ENCODE results near the gene GTPBP10. TPM values are rescaled to one million over a fixed set of nuclear protein-coding genes. Genes with fewer than 3 reads are reported as not detected.
"Not testable (repeated sequence)": the region's sequence is repeated elsewhere in the genome, so short reads cannot be mapped to it uniquely, and the experiment has no call there.

Gene GTPBP10
- total and polyA plus RNA-seq, 7 donors = 9.7 to 16.8 (median 11.6) TPM

DNA sequence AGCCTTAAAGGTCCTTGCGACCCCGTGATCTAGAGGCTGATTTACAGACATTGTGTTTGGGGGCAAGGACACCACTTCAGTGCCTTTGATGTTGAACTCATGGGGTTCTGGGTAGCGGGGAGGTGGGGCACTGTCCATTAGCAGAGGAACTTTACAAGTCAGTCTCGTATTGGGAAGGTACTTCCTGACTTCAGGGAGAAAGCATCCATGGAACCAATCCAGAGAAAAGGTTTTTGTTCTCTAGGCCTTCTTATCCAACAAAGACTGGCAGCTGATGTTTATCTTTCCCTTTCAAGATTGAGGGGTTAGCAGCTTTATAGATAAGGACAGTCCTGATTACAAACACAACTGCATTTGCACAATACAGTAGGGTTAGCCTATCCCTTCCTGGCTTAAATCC, 2.8 kb downstream of the GTPBP10 start:
- no peaks in the 10 kb centered on the region for H3K27me3 ChIP-seq
- no peak overlapping the region for H3K27ac ChIP-seq
- no peak for DNase-seq
- H3K4me3 ChIP-seq = no peak overlapping the region
- peaks cover 0 to 17% (median 11%) of the 10 kb centered on the region in 4 donors for H3K4me1 ChIP-seq
- TF ChIP-seq, protein P1, sequence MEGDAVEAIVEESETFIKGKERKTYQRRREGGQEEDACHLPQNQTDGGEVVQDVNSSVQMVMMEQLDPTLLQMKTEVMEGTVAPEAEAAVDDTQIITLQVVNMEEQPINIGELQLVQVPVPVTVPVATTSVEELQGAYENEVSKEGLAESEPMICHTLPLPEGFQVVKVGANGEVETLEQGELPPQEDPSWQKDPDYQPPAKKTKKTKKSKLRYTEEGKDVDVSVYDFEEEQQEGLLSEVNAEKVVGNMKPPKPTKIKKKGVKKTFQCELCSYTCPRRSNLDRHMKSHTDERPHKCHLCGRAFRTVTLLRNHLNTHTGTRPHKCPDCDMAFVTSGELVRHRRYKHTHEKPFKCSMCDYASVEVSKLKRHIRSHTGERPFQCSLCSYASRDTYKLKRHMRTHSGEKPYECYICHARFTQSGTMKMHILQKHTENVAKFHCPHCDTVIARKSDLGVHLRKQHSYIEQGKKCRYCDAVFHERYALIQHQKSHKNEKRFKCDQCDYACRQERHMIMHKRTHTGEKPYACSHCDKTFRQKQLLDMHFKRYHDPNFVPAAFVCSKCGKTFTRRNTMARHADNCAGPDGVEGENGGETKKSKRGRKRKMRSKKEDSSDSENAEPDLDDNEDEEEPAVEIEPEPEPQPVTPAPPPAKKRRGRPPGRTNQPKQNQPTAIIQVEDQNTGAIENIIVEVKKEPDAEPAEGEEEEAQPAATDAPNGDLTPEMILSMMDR (IDR thresholded peaks at IDR 0.05) = no peak
- no peak for TF ChIP-seq POLR2AphosphoS5 (IDR thresholded peaks at IDR 0.05)
- TF ChIP-seq EP300 (IDR thresholded peaks at IDR 0.05) = no peak
- TF ChIP-seq POLR2A (IDR thresholded peaks at IDR 0.05) = no peak
- no peaks in the 10 kb centered on the region for H3K9me3 ChIP-seq
- H3K36me3 ChIP-seq = peaks cover 0 to 8% (median 0%) of the 10 kb centered on the region in 4 donors
- WGBS, 2 donors = 72 to 84% methylated on average over 4 of the region's 4 CpGs
- intact Hi-C loops (cut with DNase I) = loop anchor here (5.0 to 10.0 kb wide), 2 partner anchors 137 to 915 kb away; partner anchors contain the start of genes FZD1 and STEAP2

DNA sequence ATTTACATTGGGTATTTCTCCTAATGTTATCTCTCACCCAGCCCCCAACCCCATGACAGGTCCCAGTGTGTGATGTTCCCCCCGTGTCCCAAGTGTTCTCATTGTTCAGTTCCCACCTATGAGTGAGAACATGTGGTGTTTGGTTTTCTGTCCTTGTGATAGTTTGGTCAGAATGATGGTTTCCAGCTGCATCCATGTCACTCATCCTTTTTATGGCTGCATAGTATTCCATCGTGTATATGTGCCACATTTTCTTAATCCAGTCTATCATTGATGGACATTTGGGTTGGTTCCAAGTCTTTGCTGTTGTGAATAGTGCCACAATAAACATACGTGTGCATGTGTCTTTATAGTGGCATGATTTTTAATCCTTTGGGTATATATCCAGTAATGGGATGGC, 3.5 kb downstream of the GTPBP10 start:
- intact Hi-C loops (cut with DNase I); H3K27me3 ChIP-seq; DNase-seq; H3K4me3 ChIP-seq; H3K27ac ChIP-seq; H3K9me3 ChIP-seq: not testable (repeated sequence)
- H3K4me1 ChIP-seq = peaks cover 0 to 17% (median 11%) of the 10 kb centered on the region in 4 donors
- H3K36me3 ChIP-seq = peaks cover 0 to 15% (median 0%) of the 10 kb centered on the region in 4 donors
- 89 to 92% methylated on average over 3 of the region's 3 CpGs for WGBS, 2 donors

DNA sequence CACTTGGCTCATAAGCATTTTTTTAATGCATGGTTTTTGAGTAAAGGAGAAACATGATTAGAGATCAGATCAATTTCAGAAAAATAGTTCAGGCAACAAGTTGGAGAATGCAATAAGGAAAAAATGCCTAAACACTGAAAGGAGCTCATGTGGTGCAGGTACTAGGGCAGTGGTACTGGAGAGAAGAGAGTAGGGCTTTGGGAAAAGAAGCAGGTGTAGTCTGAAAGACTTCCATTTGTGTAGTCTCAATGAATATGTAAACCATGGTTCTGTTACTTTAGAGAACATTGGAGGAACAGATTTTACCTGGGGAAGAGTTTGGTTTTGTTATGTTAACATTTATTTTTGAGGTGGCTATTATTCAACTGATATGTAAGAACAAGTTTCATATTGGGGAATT, 5.5 kb downstream of the GTPBP10 start:
- no peak overlapping the region for H3K27ac ChIP-seq
- no peak for DNase-seq
- TF ChIP-seq POLR2A (IDR thresholded peaks at IDR 0.05) = no peak
- TF ChIP-seq, protein P1 (IDR thresholded peaks at IDR 0.05) = no peak
- no peak for TF ChIP-seq POLR2AphosphoS5 (IDR thresholded peaks at IDR 0.05)
- TF ChIP-seq EP300 (IDR thresholded peaks at IDR 0.05) = no peak
- H3K4me3 ChIP-seq = no peak overlapping the region
- peaks cover 0 to 12% (median 9%) of the 10 kb centered on the region in 4 donors for H3K4me1 ChIP-seq
- no peaks in the 10 kb centered on the region for H3K27me3 ChIP-seq
- peaks cover 0 to 35% (median 4%) of the 10 kb centered on the region in 4 donors for H3K36me3 ChIP-seq
- H3K9me3 ChIP-seq = no peaks in the 10 kb centered on the region
- intact Hi-C loops (cut with DNase I) = no loop called here

DNA sequence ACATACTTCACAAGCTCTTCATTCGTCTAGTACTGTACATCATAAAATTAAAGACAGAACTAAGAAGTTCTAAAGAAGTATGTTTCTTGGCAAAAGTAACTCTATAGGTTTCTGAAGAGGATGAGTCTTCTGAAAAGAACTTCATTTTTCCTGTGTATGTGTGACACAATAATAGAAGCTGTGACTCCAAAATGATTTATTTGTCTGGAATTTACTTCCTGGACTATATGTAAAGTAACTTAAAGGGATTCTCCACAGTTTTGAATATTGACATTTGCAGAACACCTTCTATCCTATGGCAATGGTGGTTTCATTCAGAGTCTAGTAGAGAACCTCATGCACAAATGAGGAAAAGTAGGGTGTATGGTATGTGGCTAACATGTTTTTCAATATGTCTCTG, 36.9 kb downstream of the GTPBP10 start:
- Histone ChIP-seq H3K4me1 (no peaks in the 10 kb centered on the region), H3K27me3 (no peaks in the 10 kb centered on the region), H3K9me3 (no peaks in the 10 kb centered on the region), H3K27ac (no peak overlapping the region), H3K4me3 (no peak overlapping the region), H3K36me3 (peaks cover 0 to 85% (median 26%) of the 10 kb centered on the region in 4 donors)
- intact Hi-C loops (cut with DNase I) = no loop called here
- WGBS, 2 donors = 79 to 84% methylated on average over 1 of the region's 1 CpG
- DNase-seq = no peak
- TF ChIP-seq, protein P1 (IDR thresholded peaks at IDR 0.05) = no peak
- TF ChIP-seq POLR2A (IDR thresholded peaks at IDR 0.05) = no peak
- no peak for TF ChIP-seq EP300 (IDR thresholded peaks at IDR 0.05)
- TF ChIP-seq POLR2AphosphoS5 (IDR thresholded peaks at IDR 0.05) = no peak

DNA sequence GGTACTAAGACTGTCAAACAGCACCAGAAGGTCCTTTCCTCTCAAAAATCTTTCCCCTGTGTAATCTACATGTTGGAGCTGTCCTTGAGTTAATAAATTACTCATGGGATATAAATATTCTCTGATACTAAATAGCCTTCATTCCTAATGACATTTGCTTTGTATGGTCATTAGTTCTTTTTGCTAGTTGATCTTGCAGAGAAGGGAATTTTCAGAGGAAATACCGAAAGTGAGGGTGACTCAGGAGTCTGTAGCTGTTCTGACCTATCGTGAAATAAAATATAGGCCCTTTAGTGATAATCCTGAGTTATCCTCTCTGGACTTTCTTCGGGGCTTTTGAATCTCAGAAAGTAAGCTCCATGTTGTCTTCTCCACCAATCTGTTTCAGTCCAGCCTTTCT, 37.3 kb downstream of the GTPBP10 start:
- Histone ChIP-seq H3K27ac (no peak overlapping the region), H3K36me3 (peaks cover 0 to 80% (median 22%) of the 10 kb centered on the region in 4 donors)
- 95 to 97% methylated on average over 3 of the region's 3 CpGs for WGBS, 2 donors

More for the DNA sequence above, 37.3 kb downstream of the GTPBP10 start:
- H3K9me3 ChIP-seq = no peaks in the 10 kb centered on the region
- H3K4me1 ChIP-seq = no peaks in the 10 kb centered on the region
- TF ChIP-seq EP300 (IDR thresholded peaks at IDR 0.05) (no peak), POLR2AphosphoS5 (IDR thresholded peaks at IDR 0.05) (no peak), POLR2A (IDR thresholded peaks at IDR 0.05) (no peak)
- TF ChIP-seq, protein P1 (IDR thresholded peaks at IDR 0.05) = no peak
- intact Hi-C loops (cut with DNase I) = no loop called here
- DNase-seq = no peak
- H3K4me3 ChIP-seq = no peak overlapping the region
- H3K27me3 ChIP-seq = no peaks in the 10 kb centered on the region

Measured in sigmoid colon (tissue), 7 donors.